Activated CD8-positive, alpha-beta memory T cell treated with anti-CD3 and anti-CD28 coated beads for 4 hours (primary cell): ENCODE data around the gene RBMS1.

Experiments used
- DNase-seq, 2 donors: peaks; one replicate each; pipeline ENCODE4 v3.0.0-alpha.2; 2020; ENCODE audit warnings: low read depth in 2 of 2

RBMS1 gene

GRCh38 chr2:160408959-160409291 is 84.7 kb downstream of the RBMS1 start:
- DNase-seq, result no peak

DNA sequence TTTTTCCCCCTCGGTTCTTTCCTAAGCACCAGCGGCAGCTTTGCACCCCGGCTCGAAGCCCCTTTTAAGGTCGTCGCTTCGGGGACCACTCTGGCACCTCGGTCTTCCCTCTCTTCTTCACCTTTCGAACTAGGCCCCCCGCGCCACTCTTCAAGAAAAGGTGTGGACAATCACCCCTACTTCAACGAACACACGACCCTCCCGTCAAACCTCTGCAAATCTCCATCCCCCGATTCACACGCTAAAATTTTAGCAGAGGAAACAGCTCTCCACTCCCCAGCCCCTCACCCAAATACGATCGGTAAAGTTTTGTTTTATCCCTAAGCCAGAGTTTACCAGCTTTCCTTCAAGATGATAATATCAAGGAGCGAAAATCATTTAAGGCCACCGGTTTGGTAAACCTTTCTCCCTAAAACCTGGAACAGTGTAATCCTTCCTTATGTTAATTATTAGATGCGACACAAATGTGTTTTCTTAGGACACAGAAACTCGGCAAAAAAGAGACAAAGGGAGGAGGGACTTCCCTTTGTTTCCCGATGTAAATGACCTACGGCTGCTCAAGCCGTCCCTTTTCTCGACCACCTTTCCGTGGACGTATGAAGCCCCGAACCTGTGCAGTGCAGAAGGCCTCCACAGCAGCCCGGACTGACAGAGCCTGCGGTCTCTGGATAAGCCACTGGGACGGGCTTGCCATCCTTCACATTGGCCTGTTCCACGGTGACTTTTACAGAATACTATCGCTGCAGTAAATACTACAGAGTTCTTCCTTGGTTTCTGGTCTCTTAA is 85.2 kb downstream of the RBMS1 start:
- no peak for DNase-seq

- peak in 1 of 2 donors; percentile 11 for DNase-seq
Measured at GRCh38 chr2:160407393-160408172, 86.0 kb downstream of the RBMS1 start.

- DNase-seq, result peak; percentile 47 to 65
Measured at GRCh38 chr2:160406591-160407392, 86.8 kb downstream of the RBMS1 start.

DNA sequence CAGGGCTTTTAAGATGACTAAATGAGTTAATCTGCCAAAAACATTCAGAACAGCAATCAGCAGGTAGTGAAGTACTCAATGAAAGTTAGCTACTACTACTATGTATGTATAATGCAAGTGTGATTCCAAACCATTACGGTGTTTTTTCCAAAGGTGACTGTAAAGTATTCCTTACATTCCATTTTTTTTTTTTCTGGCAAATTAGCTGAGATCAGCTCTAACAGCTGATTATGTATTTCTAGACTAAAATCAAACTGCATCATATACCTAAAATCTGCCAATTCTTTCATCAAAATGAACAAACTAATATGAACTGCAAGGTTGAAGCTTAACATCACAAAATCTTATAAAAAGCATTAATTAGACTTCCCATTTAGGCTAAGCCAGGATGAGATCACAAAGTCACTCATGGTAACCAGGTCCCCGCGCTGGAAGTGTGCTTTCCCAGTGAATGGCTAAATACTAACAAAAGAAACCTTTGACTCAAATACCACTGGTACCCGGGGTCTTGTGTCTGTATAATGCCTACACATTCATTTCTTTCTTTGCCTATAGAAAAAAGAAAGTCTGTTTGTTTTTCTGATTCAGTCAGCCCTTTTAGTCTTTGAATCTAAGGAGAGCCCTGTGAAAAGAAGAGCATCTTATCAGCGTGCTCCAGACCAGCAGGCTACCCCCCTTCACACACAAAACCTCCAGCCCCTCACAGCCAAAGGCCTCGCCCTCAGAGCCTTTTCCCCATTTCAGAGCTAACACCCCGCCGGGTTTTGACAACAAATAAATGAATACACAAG is 88.3 kb downstream of the RBMS1 start:
- DNase-seq, result no peak

- DNase-seq, result no peak
Measured at GRCh38 chr2:160402997-160403979, 90.3 kb downstream of the RBMS1 start.

- DNase-seq, result no peak
Measured at GRCh38 chr2:160402501-160402900, 91.1 kb downstream of the RBMS1 start.

DNA sequence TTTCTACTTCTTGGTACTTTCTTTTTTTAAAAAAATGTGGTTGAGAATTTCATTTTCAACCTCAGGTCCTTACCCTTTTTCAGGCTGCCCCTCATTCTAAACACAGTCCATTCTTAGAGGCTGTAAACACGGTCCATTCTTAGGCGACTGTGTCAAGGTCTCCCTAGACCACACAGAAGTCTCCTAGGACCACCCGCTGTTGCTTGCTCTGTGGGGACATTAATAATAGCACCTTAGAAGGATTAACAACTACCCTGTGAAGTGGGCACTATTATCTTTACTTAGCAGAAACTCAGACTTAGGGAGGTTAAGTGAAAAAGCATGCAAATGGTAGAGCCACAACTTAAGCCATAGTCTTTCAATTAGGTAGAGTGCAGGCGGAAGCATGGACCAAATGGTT is 91.7 kb downstream of the RBMS1 start:
- no peak for DNase-seq

DNA sequence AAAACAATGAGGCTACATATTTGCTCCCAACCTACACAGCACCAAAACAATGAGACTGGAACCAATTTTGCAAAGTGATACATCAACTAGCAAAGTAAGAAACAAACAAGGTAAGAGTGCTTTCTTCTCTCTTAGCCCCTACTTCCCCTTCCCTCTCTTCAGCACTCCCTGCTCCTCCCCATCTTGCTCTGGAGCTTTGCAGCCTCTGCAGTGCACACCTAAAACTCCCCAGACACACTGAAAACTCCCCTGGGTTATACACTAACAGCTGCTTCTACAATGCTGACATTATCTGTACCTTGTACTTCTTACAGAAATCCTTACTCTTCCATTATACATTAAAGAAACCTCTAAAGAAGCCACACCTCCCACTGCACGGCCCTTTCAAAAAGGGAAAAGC is 93.7 kb downstream of the RBMS1 start:
- no peak for DNase-seq

DNA sequence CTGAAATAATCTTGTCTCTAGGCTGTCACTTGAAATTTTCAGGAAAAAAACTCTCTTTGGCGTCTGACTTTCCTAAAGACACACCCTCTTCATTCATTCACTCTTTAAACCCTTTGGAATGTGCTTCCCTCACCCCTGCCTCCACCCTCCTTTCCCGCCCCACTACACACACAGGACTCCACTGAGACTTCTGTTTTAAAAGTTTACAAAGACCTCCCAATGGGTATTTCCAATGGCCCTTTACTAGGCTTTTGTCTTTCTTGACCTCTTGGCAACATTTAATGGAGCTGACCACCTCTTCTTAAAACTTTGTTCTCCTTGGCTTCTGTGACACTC is 96.1 kb downstream of the RBMS1 start:
- no peak for DNase-seq

DNA sequence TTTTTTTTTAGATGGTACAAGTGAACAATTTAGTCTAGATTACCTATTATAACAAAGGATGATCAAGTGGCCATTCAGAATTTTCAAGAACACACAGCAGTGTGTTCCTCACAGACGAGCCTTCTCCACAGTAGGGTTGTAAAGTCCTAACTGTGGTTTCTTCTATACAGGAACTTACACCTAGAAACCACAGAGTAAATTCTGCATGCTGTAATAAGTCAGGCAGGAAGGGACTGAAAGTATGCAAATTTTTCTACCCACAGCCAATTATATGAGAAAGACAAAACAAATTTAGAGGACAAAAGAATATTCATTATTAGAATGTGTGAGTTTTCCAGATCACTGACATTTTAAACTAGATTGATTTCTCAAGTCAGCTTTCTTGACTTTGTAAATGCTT is 99.5 kb downstream of the RBMS1 start:
- no peak for DNase-seq

DNA sequence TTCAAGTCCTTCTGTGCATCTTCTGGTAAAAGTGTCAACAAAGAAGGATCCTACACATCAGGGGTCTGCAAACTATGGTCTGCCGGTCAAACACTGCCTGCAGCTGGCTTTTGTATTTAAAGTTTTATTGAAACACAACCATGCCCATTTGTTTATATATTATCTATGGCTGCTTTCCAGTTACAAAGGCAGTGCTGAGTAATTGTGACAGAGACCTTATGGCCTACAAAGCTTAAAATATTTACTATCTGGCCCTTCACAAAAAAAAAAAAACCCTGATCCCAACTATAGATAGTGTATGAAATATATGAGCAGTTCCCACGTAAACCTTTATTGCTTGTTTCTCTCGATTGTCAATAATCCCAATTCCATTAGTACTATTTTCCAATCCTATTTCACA is 101.4 kb downstream of the RBMS1 start:
- no peak for DNase-seq

DNA sequence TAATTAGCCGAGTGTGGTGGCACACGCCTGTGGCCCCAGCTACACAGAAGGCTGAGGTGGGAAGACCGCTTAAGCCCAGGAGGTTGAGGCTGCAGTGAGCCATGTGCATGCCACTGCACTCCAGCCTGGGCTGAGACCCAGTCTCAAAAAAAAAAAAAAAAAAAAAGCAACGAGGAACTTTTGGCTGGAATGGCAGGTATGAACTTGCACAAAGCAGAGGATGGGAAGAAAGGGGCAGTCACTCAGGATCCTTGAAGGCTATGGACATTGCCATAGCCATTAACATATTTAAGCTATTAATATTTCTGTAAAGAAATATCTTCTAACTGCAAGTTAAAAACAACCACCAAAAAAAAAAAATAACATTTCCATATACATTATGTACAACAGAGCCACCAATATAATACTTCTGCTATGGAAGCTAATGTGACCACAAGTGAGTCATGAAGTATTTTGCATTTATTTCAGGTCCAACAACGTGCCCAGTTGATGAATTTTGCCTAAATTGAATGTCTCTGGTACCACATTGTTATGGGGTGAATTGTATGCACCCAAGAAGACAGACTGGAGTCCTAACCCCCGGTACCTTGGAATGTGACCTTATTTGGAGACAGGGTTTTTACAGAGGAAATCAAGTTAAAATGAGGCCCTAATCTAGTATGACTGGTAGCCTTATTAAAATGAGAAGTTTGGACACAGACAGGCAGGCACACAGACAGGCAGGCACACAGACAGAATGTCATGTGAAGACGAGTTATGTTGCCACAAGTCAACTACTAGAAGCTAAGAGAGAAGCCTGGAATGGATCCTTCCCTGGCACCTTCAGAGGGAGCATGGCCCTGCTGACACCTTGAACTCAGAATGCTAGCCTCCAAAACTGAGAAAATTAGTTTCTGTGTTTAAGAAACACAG is 102.8 kb downstream of the RBMS1 start:
- no peak for DNase-seq

- DNase-seq, result no peak
Measured at GRCh38 chr2:160389875-160390274, 103.7 kb downstream of the RBMS1 start.

- peak in 1 of 2 donors; percentile 14 for DNase-seq
Measured at GRCh38 chr2:160388464-160389263, 104.9 kb downstream of the RBMS1 start.

- DNase-seq, result no peak
Measured at GRCh38 chr2:160387558-160388262, 105.9 kb downstream of the RBMS1 start.

DNA sequence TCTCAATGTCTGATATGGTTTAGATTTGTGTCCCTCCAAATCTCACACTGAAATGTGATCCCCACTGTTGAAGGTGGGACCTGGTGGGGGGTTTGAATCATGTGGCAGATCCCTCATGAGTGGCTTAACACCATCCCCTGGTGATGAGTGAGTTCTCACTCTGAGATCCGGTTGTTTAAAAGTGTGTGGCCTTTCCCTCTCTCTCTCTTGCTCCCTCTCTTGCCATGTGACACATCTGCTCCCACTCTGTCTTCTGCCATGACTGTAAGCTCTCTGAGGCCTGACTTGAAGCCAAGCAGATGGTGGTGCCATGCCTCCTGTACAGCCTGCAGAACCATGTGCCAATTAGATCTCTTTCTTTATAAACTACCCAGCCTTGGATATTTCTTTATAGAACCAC is 108.8 kb downstream of the RBMS1 start:
- DNase-seq, result no peak

DNA sequence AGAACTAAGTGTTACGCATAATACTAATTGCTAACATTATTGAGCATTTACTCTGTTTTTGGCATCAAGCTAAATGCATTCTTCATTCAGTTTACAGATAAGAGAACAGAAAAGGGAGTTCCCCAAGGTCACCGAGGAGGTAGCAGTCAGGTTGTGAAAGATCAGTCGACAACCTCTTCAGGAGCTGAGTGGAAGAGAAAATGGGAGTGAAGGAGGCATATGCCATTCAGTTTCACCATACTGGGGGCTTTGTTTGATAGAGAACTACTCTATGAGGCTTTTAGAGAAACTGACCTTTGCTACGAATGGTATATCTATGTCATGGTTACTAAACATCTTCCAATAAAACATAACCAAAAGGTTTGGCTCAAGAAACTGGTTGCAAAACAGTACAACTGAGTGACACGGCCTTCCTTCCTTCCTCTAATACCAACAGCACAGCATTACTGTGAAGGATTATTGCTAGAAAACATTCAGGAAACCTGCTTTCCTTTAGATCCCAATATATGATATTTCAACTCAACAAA is 112.1 kb downstream of the RBMS1 start:
- no peak for DNase-seq
